Measurements from ENCODE around the gene UQCRQ.

GRCh38 chr5:132830436-132831094 lies 35.9 kb upstream of the UQCRQ start, which contains the start of gene SHROOM1:
- TF ChIP-seq EP300 (IDR thresholded peaks at IDR 0.05) (no peak), POLR2A (IDR thresholded peaks at IDR 0.05) (no peak)

All from gastroesophageal sphincter (tissue), 2 donors.